Measurements from ENCODE around the gene NELL1. TPM values are rescaled to one million over a fixed set of nuclear protein-coding genes. Genes with fewer than 3 reads are reported as not detected.

NELL1 gene
- total RNA-seq, 1 donor from 2014 or later: 0.45 TPM

- Mint-ChIP-seq H3K4me3 (ENCODE audit: unreplicated experiment) (no peak overlapping the region), H3K27me3 (ENCODE audit: low read depth, unreplicated experiment) (peaks cover 2% of the 10 kb centered on the region), H3K9me3 (ENCODE audit: unreplicated experiment) (no peaks in the 10 kb centered on the region), H3K4me1 (ENCODE audit: low read depth, unreplicated experiment) (no peaks in the 10 kb centered on the region), H3K27ac (ENCODE audit: unreplicated experiment) (no peak overlapping the region), H3K36me3 (ENCODE audit: low read depth, unreplicated experiment) (no peaks in the 10 kb centered on the region)
- no peaks in the 10 kb centered on the region for H3K36me3 ChIP-seq (ENCODE audit: insufficient read depth, low read length)
- no peaks in the 10 kb centered on the region for H3K27me3 ChIP-seq (ENCODE audit: insufficient read depth, low read length)
- H2AFZ ChIP-seq (ENCODE audit: low read depth, low read length): no peak overlapping the region
- H3K4me1 ChIP-seq (ENCODE audit: insufficient read depth, low read length): no peaks in the 10 kb centered on the region
- no peak overlapping the region for H3K27ac ChIP-seq (ENCODE audit: low read depth, low read length)
- no peak for DNase-seq (ENCODE audit: low read depth)
- FAIRE-seq: no peak
- H3K79me2 ChIP-seq (ENCODE audit: insufficient read depth, low read length): no peaks in the 10 kb centered on the region
- no peak overlapping the region for H3K4me3 ChIP-seq (ENCODE audit: insufficient read depth, low read depth, low read length)
- no peaks in the 10 kb centered on the region for H3K9me3 ChIP-seq (ENCODE audit: insufficient read depth, low read depth, low read length)
- H3K9ac ChIP-seq (ENCODE audit: low read length): no peak overlapping the region
- no peak for TF ChIP-seq EZH2 (IDR thresholded peaks at IDR 0.05; ENCODE audit: insufficient read depth, low read length)
- TF ChIP-seq CTCF (IDR thresholded peaks at IDR 0.05; ENCODE audit: insufficient read depth, low read depth, low read length): no peak
- H4K20me1 ChIP-seq (ENCODE audit: insufficient read depth, low read length): no peaks in the 10 kb centered on the region
- no peak overlapping the region for H3K4me2 ChIP-seq (ENCODE audit: low read length)
Observed at GRCh38 chr11:21484039-21484438, 814.7 kb downstream of the NELL1 start.

- Mint-ChIP-seq H3K9me3 (ENCODE audit: unreplicated experiment) (no peaks in the 10 kb centered on the region), H3K27ac (ENCODE audit: unreplicated experiment) (no peak overlapping the region), H3K4me3 (ENCODE audit: unreplicated experiment) (no peak overlapping the region), H3K4me1 (ENCODE audit: low read depth, unreplicated experiment) (no peaks in the 10 kb centered on the region), H3K27me3 (ENCODE audit: low read depth, unreplicated experiment) (peaks cover 2% of the 10 kb centered on the region), H3K36me3 (ENCODE audit: low read depth, unreplicated experiment) (no peaks in the 10 kb centered on the region)
- Histone ChIP-seq H2AFZ (ENCODE audit: low read depth, low read length) (no peak overlapping the region), H3K36me3 (ENCODE audit: insufficient read depth, low read length) (no peaks in the 10 kb centered on the region), H3K9me3 (ENCODE audit: insufficient read depth, low read depth, low read length) (no peaks in the 10 kb centered on the region), H4K20me1 (ENCODE audit: insufficient read depth, low read length) (no peaks in the 10 kb centered on the region), H3K4me2 (ENCODE audit: low read length) (no peak overlapping the region), H3K4me1 (ENCODE audit: insufficient read depth, low read length) (no peaks in the 10 kb centered on the region), H3K4me3 (ENCODE audit: insufficient read depth, low read depth, low read length) (no peak overlapping the region), H3K27ac (ENCODE audit: low read depth, low read length) (no peak overlapping the region), H3K9ac (ENCODE audit: low read length) (no peak overlapping the region), H3K79me2 (ENCODE audit: insufficient read depth, low read length) (no peaks in the 10 kb centered on the region), H3K27me3 (ENCODE audit: insufficient read depth, low read length) (no peaks in the 10 kb centered on the region)
- FAIRE-seq: no peak
- TF ChIP-seq EZH2 (IDR thresholded peaks at IDR 0.05; ENCODE audit: insufficient read depth, low read length): no peak
- no peak for TF ChIP-seq CTCF (IDR thresholded peaks at IDR 0.05; ENCODE audit: insufficient read depth, low read depth, low read length)
- DNase-seq (ENCODE audit: low read depth): no peak
Observed at GRCh38 chr11:21485006-21485405, 815.6 kb downstream of the NELL1 start.

DNA sequence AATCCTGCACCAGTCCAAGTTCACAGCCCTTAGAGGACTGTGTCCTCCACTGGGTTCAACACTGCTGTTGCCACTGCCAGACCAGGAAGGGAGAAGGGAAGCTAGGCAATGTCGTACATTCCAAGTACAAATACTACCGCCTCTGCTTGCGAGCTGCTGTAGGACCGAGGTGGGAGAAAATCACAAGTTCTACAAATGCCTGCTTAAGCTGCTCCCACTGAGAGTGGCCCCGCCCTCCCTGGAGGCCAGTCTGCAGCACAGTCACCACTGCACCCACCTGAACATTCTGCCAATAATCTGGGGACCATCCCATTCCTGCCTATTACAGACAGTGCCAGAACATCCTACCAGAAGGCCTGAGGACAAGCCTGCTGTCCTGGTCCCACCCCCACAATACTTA is 816.0 kb downstream of the NELL1 start:
- H3K4me1 ChIP-seq (ENCODE audit: insufficient read depth, low read length): no peaks in the 10 kb centered on the region
- Mint-ChIP-seq H3K4me1 (ENCODE audit: low read depth, unreplicated experiment) (no peaks in the 10 kb centered on the region), H3K27me3 (ENCODE audit: low read depth, unreplicated experiment) (peaks cover 2% of the 10 kb centered on the region), H3K36me3 (ENCODE audit: low read depth, unreplicated experiment) (no peaks in the 10 kb centered on the region), H3K27ac (ENCODE audit: unreplicated experiment) (no peak overlapping the region), H3K9me3 (ENCODE audit: unreplicated experiment) (no peaks in the 10 kb centered on the region), H3K4me3 (ENCODE audit: unreplicated experiment) (no peak overlapping the region)
- H4K20me1 ChIP-seq (ENCODE audit: insufficient read depth, low read length): no peaks in the 10 kb centered on the region
- H3K9me3 ChIP-seq (ENCODE audit: insufficient read depth, low read depth, low read length): no peaks in the 10 kb centered on the region
- no peaks in the 10 kb centered on the region for H3K27me3 ChIP-seq (ENCODE audit: insufficient read depth, low read length)
- no peak overlapping the region for H3K4me3 ChIP-seq (ENCODE audit: insufficient read depth, low read depth, low read length)
- H3K9ac ChIP-seq (ENCODE audit: low read length): no peak overlapping the region
- no peak overlapping the region for H2AFZ ChIP-seq (ENCODE audit: low read depth, low read length)
- FAIRE-seq: no peak
- no peak overlapping the region for H3K27ac ChIP-seq (ENCODE audit: low read depth, low read length)
- H3K36me3 ChIP-seq (ENCODE audit: insufficient read depth, low read length): no peaks in the 10 kb centered on the region
- no peaks in the 10 kb centered on the region for H3K79me2 ChIP-seq (ENCODE audit: insufficient read depth, low read length)
- TF ChIP-seq CTCF (IDR thresholded peaks at IDR 0.05; ENCODE audit: insufficient read depth, low read depth, low read length) (no peak), EZH2 (IDR thresholded peaks at IDR 0.05; ENCODE audit: insufficient read depth, low read length) (no peak)
- DNase-seq (ENCODE audit: low read depth): no peak
- H3K4me2 ChIP-seq (ENCODE audit: low read length): no peak overlapping the region

Measured in astrocyte (in vitro differentiated cells and primary cell).